Fibroblast of skin of left biceps (primary cell): ENCODE measurements around the gene PHACTR2.

Experiments used
- DNase-seq, 2 experiments: peaks; one replicate each; pipeline ENCODE4 v3.0.0-alpha.2; 2013; ENCODE audit warnings: low read depth in 2 of 2

Gene PHACTR2

GRCh38 chr6:143742070-143742954, 64.5 kb downstream of the PHACTR2 start:
- no peak for DNase-seq

GRCh38 chr6:143742955-143743255, 65.1 kb downstream of the PHACTR2 start:
- DNase-seq: no peak

GRCh38 chr6:143743301-143744166, 65.8 kb downstream of the PHACTR2 start:
- DNase-seq: no peak

DNA sequence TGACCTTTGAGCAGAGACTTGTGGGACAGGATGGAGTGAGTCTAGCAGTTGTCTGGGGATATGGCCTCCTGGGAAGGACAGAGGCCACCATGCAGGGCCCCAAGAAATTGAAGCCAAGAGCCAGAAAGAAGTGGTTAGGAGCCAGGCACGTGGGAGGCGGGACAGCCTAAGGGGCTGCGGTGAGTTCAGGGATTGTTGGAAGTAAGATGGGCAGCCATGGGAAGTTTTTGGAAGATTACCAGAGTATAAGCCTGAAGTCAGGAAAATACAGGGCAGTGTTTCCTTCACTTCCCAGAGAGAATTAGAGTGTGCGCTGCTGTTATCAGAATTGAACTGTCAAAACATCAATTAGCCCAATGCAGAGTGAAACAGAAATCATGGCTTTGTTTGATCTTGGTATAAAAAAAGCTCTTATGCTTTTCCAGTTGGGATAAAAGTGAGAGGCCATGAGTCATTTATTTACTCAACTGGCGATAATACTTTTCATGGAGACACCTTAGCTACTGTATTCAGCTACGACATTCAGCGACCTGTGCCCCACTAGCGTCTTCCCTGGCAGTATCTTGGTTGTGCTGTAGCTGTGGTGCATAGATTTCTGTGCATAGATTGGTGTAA, 66.9 kb downstream of the PHACTR2 start:
- DNase-seq: no peak

DNA sequence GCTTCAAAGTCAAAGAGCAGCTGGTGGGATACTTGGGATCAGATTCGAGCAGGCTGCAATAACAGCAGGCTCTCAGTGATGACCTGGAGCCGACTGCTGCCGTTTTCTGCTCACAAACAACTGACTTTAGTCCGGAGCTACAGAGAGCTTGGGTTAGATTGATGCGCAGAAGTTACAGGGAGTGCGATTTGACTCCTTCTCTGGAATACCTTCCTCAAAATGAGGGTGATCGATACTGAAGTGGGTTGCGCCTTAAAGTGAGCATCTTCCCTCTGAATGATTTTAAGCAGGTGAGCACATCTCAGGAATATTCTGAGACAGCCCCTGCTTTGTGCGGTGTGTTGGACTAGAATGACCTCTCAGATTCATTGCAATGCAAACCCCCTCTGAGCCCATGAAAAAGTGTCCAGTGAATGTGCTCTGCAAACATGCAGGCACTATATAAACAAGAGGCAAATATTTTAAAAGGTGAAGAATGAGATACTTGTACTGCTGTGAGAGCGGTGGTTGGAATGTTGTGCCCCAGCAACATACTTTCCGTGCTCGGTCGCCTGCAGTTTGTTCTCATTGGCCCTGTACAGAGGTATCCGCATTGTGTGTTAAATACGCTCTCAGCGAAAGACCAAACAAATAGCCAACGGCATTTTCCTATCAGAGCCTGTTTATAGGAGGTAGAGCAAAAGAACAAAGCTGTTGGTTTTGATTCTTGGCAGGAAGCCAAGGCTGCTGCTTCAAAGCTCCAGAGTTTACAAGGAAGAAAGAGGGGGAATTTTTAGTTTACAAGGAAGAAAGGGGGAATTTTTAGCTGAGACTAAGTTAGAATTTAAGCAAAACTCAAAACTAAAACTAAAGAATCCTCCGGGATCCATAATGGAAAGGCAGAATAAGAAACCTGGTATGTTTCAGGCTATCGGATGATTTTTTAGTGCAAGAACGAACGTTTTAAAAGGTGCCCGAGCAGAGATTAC, 67.7 kb downstream of the PHACTR2 start:
- peak in 1 of 2 experiments; percentile 10 for DNase-seq

DNA sequence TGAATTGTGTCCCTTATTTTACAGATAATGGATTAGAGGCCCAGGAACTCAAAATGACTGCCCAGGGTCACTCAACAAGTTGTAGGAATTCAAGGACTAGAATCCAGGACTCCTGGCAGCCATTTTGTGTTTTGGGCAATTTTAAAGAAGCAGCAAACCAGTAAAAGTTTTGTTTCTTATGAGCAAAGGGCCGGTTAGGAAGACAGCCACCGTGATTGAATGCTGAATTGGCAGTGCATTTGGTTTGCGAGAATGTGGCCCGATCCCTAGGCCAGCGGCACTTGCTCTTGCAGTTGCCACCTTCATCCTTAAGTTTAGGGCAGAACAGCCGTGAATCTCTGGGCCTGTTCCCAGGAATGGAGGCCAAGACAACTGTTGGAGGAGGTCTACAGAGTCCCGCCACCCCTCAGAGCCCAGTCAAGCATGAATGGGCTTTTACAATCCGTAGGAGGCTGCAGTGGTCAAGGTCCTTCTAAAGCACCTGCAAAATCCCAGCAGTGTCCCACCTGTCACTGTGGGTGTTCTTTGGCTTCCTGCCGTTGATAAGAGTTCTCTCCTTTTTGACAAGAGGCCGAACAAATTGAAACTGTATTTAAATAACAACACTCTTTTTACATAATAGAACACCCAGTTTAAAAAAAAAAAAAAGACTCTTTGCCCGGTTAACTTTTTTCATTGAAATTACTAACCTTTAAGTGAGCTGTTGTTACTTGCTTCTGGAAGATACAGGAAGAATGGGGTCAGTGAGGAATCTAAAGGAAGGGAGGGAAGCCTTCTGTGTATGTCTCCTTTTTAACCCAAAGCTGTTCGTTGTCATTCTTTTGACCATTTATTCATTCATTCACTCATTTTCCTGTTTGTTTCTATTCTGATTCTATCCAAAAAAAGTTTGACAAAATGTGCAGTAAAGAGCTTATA, 68.7 kb downstream of the PHACTR2 start:
- DNase-seq: no peak

DNA sequence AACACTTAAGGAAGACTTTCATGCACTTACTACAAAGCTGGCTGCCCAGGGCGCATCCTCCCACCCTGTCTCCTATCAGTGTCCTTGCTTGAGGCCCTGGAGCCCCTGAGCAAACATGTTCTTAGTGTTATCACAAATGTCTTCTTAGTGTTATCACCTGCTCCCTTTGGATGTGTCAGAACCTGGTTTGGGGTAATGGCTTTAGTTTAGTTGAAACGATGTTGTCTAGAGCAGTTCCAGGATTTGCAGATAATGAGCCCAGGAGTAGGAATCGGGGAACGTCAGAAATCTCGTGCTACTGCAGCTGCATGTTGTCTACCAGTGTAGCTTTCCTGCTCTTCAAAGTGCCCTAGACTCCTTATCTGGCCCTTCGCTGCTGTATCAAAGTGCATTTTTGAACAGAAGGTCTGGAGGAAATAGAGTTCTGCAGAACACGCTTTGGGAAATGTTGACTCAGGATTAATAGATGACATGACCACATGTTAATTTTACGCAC, 69.6 kb downstream of the PHACTR2 start:
- no peak for DNase-seq

GRCh38 chr6:143749891-143750290, 72.1 kb downstream of the PHACTR2 start:
- no peak for DNase-seq

GRCh38 chr6:143750877-143751276, 73.1 kb downstream of the PHACTR2 start:
- DNase-seq: no peak

DNA sequence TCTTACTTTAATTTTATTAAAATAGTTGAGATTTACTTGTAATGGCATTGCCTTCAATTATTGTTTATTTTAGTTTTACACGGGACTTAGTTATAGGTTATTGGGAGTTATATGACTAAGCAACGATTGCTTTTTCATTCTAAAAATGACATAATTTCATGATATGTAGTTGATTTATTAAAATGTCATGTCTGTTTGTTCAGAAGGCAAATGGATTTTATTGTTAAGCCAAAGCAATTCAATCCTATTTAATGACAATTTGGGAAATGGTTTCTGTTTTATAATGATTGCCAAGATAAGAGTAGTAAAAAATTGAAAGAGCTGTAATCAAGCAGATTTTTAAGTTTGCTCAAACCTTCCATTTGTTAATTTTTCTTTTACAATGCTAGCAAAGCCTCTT, 74.7 kb downstream of the PHACTR2 start:
- DNase-seq: no peak

GRCh38 chr6:143753678-143754077, 75.9 kb downstream of the PHACTR2 start:
- DNase-seq: no peak

- no peak for DNase-seq
Observed at GRCh38 chr6:143754204-143754603, 76.4 kb downstream of the PHACTR2 start.

DNA sequence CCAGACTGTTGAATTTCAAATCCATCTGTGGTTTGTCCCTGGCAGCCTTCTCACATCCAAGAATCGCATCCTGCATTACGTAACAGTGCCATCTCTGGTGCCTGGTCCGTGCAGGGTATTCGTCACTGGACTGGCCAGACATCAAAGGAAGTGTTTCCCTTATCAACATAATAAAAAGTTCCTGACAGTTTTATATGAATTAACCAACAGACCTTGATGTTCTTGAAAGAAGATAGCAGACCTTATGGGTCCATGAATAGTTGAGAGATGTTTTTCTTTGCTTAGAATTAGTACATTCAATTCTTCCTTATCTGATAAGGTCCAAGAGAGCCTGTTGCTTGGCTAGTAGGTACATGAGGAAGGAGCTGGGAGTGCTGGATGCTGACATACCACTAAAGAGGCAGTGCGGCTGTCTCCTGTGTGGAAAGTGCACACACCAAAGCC, 77.6 kb downstream of the PHACTR2 start:
- DNase-seq: no peak

DNA sequence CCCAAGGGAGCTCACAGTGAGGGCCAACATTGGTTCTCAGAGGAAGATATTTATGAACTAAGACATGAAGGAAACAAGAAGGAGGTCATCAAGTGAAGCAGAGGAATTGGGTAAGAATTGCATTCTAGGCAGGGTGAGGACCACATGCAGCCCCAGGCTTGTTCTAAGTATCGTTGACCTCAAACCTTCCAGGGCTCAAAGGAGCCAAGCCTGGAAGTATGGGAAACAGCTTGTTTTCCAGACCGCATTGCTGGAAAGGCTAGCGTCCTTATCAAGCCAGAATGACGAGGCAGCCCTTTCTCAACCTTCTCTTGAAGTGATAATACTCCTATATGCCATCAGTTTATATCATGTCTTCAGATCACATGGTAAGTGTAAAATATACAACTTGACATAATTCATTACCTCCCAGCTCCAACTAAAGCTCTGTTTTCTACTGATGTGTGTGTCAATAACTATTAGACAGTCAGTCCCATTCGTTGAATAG, 79.6 kb downstream of the PHACTR2 start:
- no peak for DNase-seq

DNA sequence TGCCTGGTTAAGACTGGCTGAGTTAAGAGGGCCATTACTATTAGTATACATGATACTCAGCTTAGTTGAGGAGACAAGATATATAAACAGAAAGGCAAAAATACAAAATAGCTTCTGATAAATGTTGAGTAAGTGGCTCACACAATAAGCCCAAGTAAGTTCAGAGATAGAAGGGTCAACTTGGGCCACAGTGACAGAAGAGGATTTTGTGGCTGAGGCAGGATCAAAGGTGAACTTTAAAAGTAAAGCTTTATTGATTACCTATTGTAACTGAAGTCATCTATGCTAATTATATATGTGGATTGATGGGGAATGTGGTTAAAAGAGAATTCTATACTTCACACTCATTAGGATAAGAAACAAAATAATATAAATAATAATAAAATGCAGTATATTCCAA, 80.8 kb downstream of the PHACTR2 start:
- DNase-seq: no peak

- DNase-seq: no peak
Observed at GRCh38 chr6:143759666-143760065, 81.9 kb downstream of the PHACTR2 start.

- DNase-seq: no peak
Observed at GRCh38 chr6:143761074-143761473, 83.3 kb downstream of the PHACTR2 start.

DNA sequence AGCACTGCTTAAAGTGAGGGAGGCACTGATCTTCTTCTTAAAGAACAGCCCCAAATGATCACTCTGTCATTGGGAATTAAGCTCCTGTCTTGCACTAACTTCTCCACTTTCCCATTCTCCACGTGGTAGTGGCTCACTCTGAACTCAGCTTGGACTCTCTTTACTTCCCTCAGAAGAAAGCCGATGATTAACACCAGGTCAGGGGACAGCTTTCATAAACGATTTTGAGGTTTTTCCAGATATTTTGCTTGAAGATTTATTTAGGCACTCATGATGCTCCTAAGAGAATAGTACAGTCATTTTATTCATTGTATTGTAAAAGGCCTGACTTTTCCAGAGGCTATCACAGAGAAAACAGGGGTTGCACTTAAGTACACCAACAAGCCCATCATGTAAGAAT, 84.4 kb downstream of the PHACTR2 start:
- DNase-seq: no peak

DNA sequence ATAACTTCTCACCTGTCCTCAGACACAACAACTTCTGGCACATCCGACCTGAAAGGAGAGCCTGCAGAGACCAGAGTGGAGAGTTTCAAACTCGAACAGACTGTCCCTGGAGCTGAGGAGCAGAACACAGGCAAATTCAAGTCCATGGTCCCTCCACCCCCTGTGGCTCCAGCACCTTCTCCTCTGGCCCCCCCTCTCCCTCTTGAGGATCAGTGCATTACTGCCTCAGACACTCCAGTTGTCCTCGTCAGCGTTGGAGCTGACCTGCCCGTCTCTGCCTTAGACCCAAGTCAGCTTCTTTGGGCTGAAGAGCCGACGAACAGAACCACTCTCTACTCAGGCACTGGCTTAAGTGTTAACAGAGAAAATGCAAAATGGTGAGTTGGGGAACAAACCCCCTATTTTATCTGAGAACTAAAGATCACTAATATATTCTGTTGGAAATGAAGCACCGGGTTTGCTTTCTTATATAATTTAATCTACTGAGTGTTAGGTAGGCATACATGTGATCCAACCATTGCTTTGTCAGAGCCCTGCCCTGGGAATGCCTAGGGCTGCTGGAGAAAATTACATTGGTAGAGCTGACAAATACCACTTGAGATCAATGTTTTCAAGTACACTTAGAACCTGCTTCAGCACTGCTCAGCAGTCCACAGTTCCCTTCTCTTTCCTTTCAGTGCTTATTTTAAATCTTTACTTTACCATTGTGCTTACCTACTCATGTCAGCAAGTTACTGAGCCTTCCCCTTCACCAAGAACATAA, 87.8 kb downstream of the PHACTR2 start:
- DNase-seq: no peak
